ENCODE results near the gene FNIP1. TPM values are rescaled to one million over a fixed set of nuclear protein-coding genes. Genes with fewer than 3 reads are reported as not detected.

The FNIP1 gene
- total and polyA plus RNA-seq, 2 of the 8 experiments (the other 6 are each of a cell fraction or from before 2014, with no cell fraction given): 3.5 to 17.3 TPM

DNA sequence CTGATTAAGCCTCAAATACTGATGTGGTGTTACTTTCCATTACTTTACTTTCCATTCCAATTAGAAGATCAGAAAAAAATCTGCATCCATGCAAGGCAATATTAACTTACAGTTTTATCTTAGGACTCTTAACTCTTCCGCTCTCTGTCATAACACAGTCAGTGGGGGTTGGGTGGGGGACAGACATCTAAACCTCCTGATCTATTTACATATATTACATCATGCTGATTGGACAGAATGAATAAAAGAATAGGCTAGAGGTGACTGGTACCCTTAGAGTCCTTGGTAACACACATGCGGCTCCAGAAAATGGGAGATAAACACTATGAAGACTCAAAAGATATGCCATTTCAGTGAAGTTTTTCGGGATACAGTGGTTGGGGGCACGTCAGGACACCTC, 189.4 kb downstream of the FNIP1 start (continued):
- no peak for TF ChIP-seq CBX5 (IDR thresholded peaks at IDR 0.05; ENCODE audit: low read depth, low read length)
